Parathyroid adenoma (tissue), 2 donors: Measurements from ENCODE around the gene LRRC1.

ENCODE experiments used
- H2AFZ ChIP-seq: fragments of 300-600 bp; sonication (generic); one replicate; pipeline ENCODE4 v1.7.0; 2017; ENCODE audit warnings: antibody characterized with exemption, mild to moderate bottlenecking
- H3K27ac ChIP-seq: fragments of 300-600 bp; sonication (generic); one replicate; pipeline ENCODE4 v1.7.0; 2017
- H3K27me3 ChIP-seq: fragments of 300-600 bp; sonication (generic); one replicate; pipeline ENCODE4 v1.7.0; 2017; ENCODE audit warnings: low read length; ENCODE audit not compliant: control insufficient read depth, insufficient read depth
- H3K36me3 ChIP-seq: fragments of 300-600 bp; sonication (generic); one replicate; pipeline ENCODE4 v1.7.0; 2017; ENCODE audit warnings: low read length; ENCODE audit not compliant: control insufficient read depth, insufficient read depth
- H3K4me1 ChIP-seq: fragments of 300-600 bp; sonication (generic); one replicate; pipeline ENCODE4 v1.7.0; 2017; ENCODE audit warnings: control low read depth
- H3K4me2 ChIP-seq: fragments of 300-600 bp; sonication (generic); one replicate; pipeline ENCODE4 v1.7.0; 2017; ENCODE audit warnings: low read length
- H3K4me3 ChIP-seq: fragments of 300-600 bp; sonication (generic); one replicate; pipeline ENCODE4 v1.7.0; 2017; ENCODE audit warnings: low read depth, low read length
- H3K79me2 ChIP-seq: fragments of 300-600 bp; sonication (generic); one replicate; pipeline ENCODE4 v1.7.0; 2017; ENCODE audit warnings: control low read depth
- H3K9ac ChIP-seq: fragments of 300-600 bp; sonication (generic); one replicate; pipeline ENCODE4 v1.7.0; 2017; ENCODE audit warnings: mild to moderate bottlenecking
- H3K9me3 ChIP-seq: fragments of 300-600 bp; sonication (generic); one replicate; pipeline ENCODE4 v1.7.0; 2017; ENCODE audit warnings: low read length; ENCODE audit not compliant: control insufficient read depth
- TF ChIP-seq, protein P1 (sequence below): fragments of 300-600 bp; sonication (generic); IDR thresholded peaks from one replicate; pipeline ENCODE4 v1.7.0; 2017; ENCODE audit warnings: antibody characterized with exemption, mild to moderate bottlenecking
- donor health status: primary hyperparathyroidism.

The LRRC1 gene

DNA sequence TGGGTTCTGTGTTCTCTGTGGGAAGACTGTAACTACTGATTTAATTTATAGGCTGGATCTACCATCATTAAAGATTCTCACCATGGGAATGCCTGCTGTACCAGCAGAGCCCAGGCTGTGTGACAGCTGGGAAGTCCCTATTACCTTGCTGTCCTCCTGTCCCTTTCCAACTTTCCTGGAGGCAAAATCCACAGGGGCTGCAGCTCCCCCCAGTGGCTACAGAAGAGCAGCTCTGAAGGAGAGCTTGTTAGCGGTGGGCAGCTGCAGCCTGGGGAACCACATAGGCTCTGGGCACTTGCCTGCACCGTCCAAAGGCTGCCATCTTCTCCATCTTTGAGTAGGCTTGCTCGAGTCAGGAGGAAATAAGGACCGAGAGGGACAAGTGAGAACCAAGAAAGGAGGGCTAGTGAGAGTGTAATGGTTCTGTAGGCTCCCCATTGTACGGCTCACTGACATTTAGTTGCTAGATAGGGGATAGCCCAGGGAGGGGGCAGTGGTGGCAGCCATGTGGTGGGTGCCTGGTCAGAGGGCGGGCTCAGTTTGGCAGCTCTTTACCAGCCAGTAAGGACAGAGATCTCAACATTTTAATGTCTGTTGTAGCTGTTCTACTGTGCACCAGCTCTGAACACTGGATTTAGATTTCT lies 161.4 kb downstream of the LRRC1 start:
- Histone ChIP-seq H3K27ac (no peak overlapping the region), H3K4me3 (no peak overlapping the region), H3K27me3 (no peaks in the 10 kb centered on the region), H3K79me2 (no peaks in the 10 kb centered on the region), H3K9ac (no peak overlapping the region), H3K36me3 (no peaks in the 10 kb centered on the region), H3K9me3 (no peaks in the 10 kb centered on the region), H3K4me2 (no peak overlapping the region), H3K4me1 (no peaks in the 10 kb centered on the region), H2AFZ (peak overlapping the region; percentile 38)
- TF ChIP-seq, protein P1, sequence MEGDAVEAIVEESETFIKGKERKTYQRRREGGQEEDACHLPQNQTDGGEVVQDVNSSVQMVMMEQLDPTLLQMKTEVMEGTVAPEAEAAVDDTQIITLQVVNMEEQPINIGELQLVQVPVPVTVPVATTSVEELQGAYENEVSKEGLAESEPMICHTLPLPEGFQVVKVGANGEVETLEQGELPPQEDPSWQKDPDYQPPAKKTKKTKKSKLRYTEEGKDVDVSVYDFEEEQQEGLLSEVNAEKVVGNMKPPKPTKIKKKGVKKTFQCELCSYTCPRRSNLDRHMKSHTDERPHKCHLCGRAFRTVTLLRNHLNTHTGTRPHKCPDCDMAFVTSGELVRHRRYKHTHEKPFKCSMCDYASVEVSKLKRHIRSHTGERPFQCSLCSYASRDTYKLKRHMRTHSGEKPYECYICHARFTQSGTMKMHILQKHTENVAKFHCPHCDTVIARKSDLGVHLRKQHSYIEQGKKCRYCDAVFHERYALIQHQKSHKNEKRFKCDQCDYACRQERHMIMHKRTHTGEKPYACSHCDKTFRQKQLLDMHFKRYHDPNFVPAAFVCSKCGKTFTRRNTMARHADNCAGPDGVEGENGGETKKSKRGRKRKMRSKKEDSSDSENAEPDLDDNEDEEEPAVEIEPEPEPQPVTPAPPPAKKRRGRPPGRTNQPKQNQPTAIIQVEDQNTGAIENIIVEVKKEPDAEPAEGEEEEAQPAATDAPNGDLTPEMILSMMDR: peak; percentile 87

DNA sequence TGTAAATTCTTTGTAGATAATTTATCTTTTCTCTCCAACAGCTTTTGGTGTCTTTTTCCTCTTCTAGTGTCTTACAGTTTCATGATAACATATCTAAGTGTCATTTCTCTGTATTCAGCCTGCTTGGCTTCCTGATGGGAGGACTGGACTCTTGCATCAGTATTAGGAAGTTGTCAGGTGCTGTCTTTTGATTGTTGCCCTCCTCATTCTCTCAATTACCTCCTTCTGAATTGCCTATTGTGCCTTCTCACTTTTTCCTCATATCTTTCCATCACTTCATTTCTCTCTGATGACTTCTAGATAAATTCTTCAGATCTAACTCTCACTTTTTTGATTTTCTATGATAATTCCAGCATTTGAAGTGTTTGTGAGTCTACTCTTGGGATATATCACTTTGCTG lies 162.0 kb downstream of the LRRC1 start:
- Histone ChIP-seq H3K9ac (no peak overlapping the region), H3K79me2 (no peaks in the 10 kb centered on the region), H3K27me3 (no peaks in the 10 kb centered on the region), H2AFZ (no peak overlapping the region), H3K36me3 (no peaks in the 10 kb centered on the region), H3K27ac (no peak overlapping the region), H3K4me1 (no peaks in the 10 kb centered on the region), H3K9me3 (no peaks in the 10 kb centered on the region), H3K4me3 (no peak overlapping the region), H3K4me2 (no peak overlapping the region)
- TF ChIP-seq, protein P1: no peak

- Histone ChIP-seq H3K4me2 (no peak overlapping the region), H3K79me2 (no peaks in the 10 kb centered on the region), H3K27me3 (no peaks in the 10 kb centered on the region), H2AFZ (no peak overlapping the region), H3K9ac (no peak overlapping the region), H3K4me3 (no peak overlapping the region), H3K27ac (no peak overlapping the region), H3K9me3 (no peaks in the 10 kb centered on the region), H3K4me1 (no peaks in the 10 kb centered on the region), H3K36me3 (no peaks in the 10 kb centered on the region)
- TF ChIP-seq, protein P1: no peak
These were observed 164.9 kb downstream of the LRRC1 start for GRCh38 chr6:53959717-53960116.

GRCh38 chr6:53960311-53960710 lies 165.5 kb downstream of the LRRC1 start:
- no peak overlapping the region for H3K27ac ChIP-seq
- no peaks in the 10 kb centered on the region for H3K27me3 ChIP-seq
- no peak overlapping the region for H3K4me2 ChIP-seq
- H3K79me2 ChIP-seq: no peaks in the 10 kb centered on the region
- no peak overlapping the region for H3K4me3 ChIP-seq
- no peaks in the 10 kb centered on the region for H3K9me3 ChIP-seq
- TF ChIP-seq, protein P1: no peak
- H3K9ac ChIP-seq: no peak overlapping the region
- H3K4me1 ChIP-seq: no peaks in the 10 kb centered on the region
- H3K36me3 ChIP-seq: no peaks in the 10 kb centered on the region
- H2AFZ ChIP-seq: no peak overlapping the region
